ENCODE data around the gene KRT3.

KRT3 gene

GRCh38 chr12:52741375-52742195, 54.3 kb downstream of the KRT3 start:
- in situ Hi-C loops (cut with MboI; ENCODE audit: low sequenced_read_pairs), result no loop called here

GRCh38 chr12:52740584-52740983, 55.3 kb downstream of the KRT3 start:
- in situ Hi-C loops (cut with MboI; ENCODE audit: low sequenced_read_pairs), result no loop called here

DNA sequence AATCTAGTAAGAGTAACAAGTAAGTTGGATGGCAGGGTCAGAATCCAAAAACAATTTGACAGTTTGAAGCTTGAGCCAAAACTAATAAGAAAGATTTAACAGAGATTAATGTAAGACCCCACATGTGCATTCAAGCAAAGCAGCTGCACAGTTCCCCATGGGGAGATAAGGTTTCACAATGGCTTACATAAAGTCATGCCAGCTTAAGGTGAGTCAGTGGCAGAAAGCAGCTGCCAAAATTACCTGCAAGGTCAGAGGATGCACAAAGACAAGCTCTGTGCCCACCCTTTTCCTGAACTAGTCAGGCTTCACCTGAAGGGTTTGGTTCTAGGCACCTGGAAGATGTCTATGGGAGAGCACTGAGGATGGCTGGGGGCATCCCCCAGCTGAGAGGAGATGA, 56.0 kb downstream of the KRT3 start:
- in situ Hi-C loops (cut with MboI; ENCODE audit: low sequenced_read_pairs), result no loop called here
